ENCODE measurements around the gene GNAS.

GNAS gene

DNA sequence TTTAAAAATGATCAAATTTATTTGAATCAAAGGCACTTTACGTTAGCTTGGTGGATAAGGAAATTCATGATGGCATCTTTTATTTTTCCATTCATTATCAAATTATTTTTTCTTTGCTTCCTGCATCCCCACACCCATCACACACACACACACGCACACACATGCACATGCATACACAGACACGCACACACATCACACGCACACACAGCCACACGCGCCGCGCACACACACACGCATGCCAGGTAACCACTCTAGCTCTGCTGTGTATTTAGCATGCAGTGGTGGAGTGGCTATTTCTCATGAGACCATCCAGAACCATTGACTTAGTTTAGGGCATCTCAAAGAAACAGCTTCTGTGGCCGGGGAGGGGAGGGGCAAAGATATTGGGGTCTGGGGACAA is 47.0 kb downstream of the GNAS start:
- DNase-seq = no peak

DNA sequence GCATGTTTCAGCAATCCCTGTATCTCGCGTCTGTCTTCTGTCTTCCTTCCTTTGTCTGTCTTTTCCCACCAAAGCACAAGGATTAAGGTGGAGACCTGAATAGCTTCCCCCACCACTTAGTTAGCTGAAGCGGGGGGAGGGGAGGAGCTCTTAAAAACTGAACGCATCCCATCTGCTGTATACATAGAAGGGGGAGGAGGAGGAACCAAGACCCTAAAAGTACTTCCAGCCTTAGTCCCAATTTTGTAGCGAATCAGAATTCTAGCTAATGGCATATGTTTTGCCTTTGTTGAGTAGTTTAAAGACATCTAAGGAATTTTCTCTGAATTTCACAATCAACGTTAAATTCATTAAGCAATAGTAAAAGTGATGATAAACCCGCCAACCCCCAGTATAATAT is 47.9 kb downstream of the GNAS start:
- no peak for DNase-seq

DNA sequence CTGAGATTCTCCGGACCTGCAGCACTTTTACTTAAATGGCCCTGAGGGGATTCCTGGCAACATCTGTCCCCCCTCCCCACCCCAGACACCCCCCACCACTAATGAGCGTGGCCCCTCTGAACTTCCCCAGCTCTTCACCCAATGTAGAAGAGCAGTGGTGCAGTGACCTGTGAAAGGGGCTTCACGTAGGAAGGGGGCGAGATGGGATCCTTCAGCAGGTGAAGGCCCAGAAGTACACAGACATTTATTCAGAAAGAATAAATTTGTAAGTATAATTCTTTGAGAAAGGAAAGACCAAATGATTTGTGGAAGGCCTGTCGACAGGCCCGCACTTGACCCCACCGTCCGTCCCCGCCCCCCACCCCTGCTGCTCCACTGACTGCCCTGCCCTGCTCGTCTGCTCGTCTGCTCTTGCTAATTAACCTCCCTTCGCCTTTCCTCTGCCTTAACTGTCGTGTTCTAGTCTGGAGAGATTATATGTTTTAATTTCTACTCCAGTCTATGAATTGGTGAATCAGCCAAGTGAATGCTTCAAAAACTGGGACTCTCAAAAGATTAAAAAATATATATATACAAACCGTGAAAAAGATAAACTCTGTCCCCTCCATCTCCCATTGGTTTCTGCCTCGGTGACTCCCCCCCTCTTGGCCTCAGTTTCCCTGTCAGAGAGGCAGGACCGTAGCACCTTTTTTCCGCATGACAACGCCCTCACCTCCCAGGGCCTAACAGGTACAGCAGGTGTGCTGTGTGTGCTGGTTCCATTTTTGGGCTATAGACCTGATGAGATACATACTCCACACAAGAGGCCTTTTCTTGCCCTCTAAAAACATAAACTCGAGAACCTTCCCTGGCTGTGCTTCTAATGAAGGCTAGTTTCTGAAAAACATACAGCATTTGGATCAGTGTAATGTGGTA is 49.2 kb downstream of the GNAS start:
- DNase-seq = no peak

DNA sequence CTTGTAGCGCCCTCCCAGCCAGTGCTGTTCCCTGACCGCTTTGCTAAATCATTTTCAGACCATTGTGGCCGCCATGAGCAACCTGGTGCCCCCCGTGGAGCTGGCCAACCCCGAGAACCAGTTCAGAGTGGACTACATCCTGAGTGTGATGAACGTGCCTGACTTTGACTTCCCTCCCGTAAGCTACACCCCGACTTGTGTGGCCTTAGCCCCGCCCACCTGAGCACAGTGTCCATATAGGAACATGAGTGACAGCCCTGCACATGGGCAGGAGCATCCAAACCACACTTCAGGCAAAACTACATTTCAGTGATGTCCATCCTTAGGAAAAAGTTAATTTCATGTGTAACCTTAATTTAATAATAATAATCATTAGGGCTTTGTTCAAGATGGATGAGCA is 51.1 kb downstream of the GNAS start:
- no peak for DNase-seq

DNA sequence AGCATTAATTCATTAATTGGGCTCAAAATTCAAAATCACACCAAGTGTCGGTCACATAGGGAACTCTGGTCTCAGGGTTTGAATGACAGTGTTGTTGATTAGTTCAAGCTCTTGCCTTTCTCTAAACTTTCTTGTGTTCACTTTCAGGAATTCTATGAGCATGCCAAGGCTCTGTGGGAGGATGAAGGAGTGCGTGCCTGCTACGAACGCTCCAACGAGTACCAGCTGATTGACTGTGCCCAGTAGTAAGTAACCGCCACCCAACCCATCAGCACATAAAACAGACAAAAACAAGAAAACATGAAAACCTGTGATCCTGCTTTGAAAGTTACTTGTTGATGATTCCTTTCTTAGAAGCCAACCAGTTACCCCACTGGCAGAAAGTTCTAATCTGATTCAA is 52.7 kb downstream of the GNAS start:
- DNase-seq = no peak

DNA sequence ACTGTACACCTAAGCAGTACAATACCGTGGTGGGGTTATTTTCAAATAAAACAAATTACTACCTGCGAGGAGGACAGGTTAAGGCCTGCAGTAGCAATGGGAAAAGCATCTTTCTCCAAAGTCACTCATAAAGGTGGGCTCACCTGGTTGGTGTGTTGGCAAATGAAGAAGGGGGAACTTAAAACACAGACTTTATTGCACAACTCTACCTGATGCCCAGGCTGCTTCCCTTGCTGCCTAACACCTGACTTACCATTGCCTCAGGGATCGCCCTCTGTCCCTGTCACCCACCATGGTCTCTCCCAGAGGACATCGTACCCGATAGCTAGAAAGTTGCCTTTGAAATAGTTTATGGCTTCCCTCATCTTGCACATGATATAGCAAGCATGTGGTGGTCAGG is 53.6 kb downstream of the GNAS start:
- no peak for DNase-seq

DNA sequence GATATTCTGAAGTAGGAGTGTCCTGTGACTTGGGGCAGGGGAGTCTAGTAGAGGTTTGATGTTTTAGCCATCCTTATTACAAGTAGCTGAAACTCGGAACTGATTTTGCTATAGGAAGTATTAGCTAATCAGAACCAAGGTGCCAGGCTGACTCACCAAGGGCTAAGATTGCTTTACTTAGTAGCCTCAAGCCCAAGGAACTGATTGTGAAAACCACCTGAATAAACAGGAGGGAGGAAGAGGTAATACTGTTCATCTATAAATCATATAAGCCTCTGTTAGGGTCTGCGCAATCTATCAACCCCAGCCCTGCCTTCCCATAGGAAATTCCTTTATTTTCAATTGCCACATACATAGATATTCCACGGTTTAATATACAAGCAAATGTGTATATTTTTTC is 54.4 kb downstream of the GNAS start:
- DNase-seq = no peak

DNA sequence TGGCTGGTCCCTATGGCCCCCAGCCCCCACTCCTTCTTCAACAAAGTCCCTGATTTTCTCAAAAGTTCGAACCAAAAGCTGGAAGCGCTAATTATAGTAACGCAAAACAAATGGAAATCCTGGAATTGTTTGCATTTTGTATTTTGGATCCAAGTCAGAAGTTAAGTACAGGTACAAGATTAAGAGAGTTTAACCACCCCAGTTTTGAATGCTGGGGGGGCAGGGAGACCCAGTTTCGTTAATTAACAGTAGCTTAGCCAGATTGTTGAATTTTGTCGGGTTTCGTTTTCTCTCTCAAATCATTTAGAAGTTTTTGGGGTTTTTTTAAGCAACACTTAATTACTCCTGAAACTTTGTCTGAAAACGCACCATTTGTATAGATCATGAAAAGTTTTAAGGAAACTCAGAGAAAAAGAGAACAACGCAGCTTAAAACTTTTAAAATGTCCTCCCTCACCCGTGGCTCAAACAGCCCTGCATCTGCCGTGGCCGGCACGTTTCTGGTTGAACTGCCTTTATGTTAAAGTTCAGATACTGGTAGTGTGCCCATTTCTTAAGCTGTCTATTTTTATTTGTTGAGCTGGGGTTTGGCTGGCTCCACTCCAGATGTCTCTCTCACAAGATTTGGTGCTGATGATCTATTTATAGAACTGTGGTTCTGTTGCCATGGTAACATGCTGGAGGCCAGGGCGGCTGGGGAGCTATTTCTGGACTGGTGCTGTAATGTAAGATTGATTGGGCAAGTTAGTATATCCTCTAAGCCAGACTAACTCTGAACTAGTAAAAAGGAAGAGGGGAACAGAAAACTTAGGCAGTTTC is 55.0 kb downstream of the GNAS start:
- DNase-seq = peak; percentile 25 to 54

DNA sequence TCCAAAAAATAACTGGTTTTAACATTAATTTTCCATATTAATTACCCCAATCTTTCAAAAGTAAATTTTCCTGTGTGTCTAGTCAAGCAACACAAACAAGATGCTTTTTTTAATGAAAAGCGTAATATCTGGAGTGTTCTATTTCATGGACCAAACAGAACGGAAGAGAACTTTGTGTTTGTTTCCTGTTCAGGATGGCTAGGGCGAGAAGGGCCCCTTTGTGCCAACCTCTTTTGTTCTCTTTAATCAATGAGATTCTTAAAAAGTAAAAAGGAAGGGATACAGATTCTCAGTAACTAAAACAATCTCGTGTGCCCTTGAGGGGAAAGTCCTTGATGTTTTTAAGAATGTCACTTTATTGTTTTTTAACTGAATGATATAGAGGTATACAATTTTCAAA is 55.7 kb downstream of the GNAS start:
- DNase-seq = no peak

DNA sequence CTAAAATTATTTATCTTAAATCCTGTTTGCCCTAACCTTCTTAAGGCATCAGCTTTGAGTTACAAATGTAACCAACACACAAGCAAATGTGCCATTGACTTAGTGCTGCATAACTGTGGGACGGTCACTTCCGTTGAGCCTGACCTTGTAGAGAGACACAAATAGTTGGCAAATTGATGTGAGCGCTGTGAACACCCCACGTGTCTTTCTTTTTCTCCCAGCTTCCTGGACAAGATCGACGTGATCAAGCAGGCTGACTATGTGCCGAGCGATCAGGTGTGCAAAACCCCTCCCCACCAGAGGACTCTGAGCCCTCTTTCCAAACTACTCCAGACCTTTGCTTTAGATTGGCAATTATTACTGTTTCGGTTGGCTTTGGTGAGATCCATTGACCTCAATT is 56.4 kb downstream of the GNAS start:
- DNase-seq = no peak

DNA sequence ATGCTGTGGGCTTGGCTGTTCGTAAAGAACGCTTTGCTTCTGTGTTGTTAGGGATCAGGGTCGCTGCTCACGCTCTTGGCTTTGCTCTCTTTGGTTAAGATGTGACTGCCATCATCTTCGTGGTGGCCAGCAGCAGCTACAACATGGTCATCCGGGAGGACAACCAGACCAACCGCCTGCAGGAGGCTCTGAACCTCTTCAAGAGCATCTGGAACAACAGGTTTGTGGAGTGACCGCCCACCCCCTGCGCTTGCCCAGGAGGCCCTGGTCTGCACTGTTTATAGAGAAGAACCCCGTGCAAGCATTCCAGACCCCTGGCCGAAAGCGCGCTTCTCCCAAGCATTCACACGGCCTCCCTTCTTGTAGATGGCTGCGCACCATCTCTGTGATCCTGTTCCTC is 57.1 kb downstream of the GNAS start:
- no peak for DNase-seq

DNA sequence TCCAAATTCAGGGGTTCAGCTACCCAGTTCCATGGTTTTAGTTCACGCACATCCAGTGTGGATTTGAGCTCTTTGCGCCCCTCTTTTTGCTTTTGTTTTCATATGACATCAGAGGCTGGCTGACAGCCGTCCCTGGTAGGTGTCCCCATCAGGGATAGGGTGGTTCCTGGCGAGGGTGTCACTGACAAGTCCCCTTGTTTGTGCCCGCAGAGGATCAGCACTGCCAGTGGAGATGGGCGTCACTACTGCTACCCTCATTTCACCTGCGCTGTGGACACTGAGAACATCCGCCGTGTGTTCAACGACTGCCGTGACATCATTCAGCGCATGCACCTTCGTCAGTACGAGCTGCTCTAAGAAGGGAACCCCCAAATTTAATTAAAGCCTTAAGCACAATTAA is 58.0 kb downstream of the GNAS start:
- DNase-seq = no peak

DNA sequence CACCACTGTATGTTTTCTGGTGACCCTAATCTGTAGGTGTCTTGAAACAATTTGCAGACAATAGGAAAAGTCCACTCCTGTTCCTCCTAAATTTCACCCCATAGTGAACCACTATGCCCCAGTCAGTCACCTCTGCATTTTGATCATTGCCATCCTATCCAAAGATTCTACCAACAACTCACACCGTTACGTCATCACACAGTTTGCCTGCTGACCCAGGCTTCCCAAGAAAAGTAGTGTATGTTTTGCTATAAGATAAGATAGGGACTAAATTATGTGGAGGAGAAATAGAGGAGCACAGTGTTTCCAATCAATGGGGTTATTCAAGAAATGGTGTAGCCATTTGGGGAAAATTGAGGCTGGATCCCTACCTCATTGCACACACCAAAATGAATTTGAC is 58.8 kb downstream of the GNAS start:
- DNase-seq = no peak

DNA sequence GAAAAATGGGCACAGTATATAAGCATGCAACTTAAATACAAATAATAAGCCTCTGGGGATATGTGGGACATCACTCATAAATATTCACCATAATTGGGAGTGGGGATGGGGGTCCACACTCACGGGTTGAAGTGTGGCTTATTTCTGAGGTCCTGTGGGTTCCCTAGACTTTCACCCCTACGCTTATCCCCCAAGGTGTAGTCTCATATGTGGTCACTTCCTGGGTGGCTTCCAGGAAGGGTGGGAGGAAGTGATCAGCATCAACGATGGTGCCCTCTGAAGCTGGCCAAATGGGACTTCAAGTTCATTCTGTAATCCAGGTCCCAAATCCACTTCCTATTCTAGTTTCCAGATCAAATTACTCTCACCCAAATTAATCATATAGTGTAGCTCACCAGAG is 59.5 kb downstream of the GNAS start:
- no peak for DNase-seq

DNA sequence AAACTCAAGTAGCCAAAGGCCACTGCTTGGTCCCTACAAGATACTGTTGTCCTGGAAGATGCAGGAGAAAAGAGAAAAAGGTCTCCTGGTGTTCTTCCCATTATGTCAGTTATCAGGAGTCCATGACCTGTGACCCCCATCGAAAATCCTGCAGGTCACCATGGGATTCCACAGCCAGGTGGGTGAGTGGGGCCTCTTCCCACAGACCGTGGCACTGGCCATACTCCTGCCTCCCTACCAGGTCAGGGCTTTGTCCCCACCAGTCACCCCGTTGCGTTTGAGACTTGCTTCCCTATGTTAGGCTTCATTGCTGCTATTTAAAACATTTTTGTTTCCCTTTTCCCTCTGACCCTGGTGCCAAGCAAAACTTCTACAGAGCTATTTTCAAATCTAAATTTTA is 60.6 kb downstream of the GNAS start:
- no peak for DNase-seq

DNA sequence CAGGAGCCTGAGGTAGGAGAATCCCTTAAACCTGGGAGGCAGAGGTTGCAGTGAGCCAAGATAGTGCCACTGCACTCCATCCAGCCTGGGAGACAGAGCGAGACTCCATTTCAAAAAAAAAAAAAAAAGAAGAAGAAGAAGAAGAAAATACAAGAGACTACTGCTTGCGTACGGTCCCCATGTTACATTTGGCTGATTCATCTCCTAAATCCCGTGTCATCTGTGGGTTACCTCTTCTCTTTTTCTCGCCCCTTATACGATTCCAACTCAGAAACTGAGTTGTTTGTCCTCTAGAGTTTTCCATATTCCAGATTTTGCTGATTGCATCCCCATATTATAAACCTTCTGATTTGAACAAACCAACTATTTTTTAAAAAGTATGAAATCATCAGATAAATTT is 66.1 kb downstream of the GNAS start:
- DNase-seq = no peak

DNA sequence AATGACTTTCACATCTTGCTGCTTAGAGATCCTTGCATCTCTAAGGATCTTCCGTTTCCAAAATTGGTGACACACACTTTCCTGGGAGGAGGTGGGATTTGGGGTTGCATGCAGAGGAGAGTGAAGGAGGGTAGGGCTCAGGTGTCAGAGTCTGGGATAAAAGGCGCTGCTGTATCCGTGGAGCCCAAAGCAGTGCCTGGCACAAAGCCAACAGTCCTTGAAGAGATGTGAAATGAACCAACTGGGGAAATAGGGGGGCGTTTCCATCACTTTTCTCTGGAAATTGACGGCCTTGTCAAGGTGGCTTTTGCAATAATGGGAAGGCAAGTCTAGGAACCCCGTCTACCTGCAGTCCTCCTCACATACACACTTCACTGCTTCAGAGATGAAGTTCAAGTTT is 69.0 kb downstream of the GNAS start:
- DNase-seq = no peak

DNA sequence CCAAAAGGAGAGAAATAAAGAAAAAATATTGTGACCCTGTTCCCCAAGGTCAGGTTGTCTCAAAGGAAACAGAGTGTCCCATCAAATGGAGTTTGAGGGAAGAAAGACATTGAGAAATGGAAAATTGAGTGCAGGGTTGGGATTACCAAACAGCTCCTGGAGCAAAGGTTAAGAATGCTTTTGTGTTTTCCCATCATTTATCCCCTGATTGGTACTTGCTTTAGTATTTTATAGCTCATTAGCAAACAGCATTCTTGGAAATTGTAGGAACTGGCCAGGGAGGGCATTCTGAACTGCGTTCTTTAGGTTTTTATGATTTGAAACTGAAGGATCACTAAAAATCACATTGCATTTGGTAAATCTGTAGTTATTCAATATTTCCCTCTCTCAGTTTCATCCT is 69.5 kb downstream of the GNAS start:
- no peak for DNase-seq

DNA sequence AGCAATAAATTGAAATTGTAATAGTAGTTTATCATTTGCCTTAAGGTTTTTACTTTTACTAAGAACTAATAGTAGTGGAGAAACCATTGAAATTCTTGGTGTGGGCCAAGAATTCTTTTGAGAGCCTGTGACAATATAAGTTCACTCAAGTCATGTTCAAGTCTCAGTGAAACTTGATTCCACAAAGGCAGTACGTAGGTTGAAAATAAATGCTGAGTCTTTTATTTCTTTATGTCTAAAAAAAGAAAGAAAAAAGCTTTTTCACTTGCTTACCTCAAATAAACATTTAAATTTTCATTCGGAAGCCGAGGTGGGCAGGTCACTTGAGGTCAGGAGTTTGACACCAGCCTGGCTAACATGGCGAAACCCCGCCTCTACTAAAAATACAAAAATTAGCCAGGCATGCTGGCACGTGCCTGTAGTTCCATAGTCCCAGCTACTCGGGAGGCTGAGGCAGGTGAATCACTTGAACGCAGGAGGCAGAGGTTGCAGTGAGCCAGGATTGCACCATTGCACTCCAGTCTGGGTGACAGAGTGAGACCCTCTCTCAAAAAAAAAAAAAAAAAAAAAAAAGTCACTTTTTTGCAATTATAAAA is 70.7 kb downstream of the GNAS start:
- DNase-seq = no peak

DNA sequence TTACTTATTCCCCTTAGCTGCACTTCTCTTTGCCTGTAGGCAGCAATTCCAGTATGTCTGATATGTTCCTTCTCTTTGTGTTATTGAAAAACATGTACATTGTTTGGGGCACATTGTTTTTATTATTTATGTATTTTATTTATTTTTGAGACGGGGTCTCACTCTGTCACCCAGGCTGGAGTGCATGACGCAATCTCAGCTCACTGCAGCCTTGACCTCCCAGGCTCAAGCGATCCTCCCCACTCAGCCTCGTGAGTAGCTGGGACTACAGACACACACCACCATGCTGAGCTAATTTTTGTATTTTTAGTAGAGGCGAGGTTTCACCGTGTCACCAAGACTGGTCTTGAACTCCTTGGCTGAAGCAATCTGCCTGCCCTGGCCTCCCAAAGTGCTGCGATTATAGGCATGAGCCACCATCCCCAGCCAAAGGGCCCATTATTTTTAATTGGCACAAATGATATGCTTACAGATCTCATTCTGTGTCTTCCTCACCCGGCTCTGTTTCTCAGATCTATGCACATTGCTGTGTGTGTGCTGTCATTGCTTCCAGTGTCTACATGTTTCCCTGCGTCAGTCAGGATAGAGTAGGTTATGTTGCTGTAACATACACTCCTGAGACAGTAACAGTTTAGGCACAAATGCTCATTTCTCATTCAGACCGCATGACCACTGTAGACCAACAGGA is 74.4 kb downstream of the GNAS start:
- DNase-seq = no peak

DNA sequence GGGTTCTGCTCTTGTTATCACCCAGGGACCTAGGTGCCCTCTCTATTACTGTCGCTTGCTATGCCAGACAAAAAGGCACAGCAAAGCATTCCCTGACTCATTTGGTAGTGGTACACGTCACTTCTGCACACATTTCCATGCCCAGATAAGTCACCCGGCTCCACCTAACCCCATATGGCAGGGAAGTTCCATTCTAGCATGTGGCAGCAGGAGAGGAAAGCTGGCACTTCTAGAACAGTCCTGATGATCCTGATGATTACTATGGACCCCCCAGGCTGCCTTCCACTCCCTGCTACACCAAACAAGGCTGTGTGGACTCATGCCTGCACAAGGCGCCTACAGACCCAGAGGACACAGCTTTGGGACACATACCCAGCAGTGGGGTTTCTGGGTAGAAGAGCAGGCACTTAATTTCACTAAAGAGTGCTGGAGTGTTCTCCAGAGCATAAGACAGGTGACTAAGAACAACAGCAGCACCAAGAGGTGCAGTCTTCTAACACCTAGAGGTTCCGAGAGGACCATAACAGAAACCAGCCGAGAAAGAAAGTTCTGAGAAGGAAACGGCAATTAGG is 75.1 kb downstream of the GNAS start:
- no peak for DNase-seq

DNA sequence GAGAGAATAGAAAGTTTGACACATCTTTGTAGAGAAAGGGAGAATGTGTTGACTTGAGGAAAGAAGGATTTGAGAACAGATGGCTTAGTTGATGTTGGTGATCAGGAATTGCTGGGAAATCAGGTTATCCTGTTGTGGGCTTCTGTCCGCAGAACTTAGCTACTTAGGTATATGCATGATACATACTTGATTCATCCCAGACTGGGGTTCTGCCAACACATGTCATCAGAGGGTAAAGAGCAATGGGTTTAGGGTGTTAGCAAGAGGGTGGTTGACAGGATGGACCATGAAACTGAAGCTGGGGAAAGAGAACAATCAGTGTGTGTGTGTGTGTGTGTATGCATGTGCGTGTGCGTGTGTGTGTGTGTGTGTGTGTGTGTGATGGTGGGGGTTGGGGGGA is 78.0 kb downstream of the GNAS start:
- DNase-seq = no peak

DNA sequence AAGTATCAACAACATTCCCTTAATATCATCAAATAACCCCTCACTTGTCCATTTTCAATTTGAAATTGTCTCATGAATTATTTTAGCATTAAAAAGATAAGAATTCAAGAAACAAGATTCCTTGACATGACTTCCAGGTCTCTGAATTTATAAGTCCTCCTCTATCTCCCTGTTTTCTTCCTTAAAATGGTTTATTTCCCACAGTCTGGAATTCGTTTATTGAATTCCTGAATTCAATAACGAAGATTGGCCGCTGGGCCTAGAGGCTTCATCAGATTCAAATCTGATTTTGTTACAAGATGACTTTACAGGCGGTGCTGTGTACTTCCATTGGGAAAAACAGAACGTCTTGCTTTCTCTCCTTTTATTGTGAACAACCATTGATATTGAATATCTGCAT is 79.7 kb downstream of the GNAS start:
- DNase-seq = no peak
